ENCODE measurements around the gene ARHGAP5.

Gene ARHGAP5

GRCh38 chr14:32064931-32065330 is 12.2 kb upstream of the ARHGAP5 start:
- TF ChIP-seq CTCF (IDR thresholded peaks at IDR 0.05; ENCODE audit: low read depth, low read length), result no peak
- DNase-seq (ENCODE audit: low read depth in 2 of 2), result no peak
- H3K4me3 ChIP-seq (replicated peaks in 1 of 2; ENCODE audit: low read depth in 2 of 2, low read length in 2 of 2), result no peak overlapping the region

- TF ChIP-seq CTCF (IDR thresholded peaks at IDR 0.05; ENCODE audit: low read depth, low read length), result no peak
- DNase-seq (ENCODE audit: low read depth in 2 of 2), result no peak
- no peak overlapping the region for H3K4me3 ChIP-seq (replicated peaks in 1 of 2; ENCODE audit: low read depth in 2 of 2, low read length in 2 of 2)
These were observed 8.4 kb upstream of the ARHGAP5 start for GRCh38 chr14:32068708-32069107.

- no peak for DNase-seq (ENCODE audit: low read depth in 2 of 2)
- TF ChIP-seq CTCF (IDR thresholded peaks at IDR 0.05; ENCODE audit: low read depth, low read length), result no peak
- no peak overlapping the region for H3K4me3 ChIP-seq (replicated peaks in 1 of 2; ENCODE audit: low read depth in 2 of 2, low read length in 2 of 2)
These were observed 6.8 kb upstream of the ARHGAP5 start for GRCh38 chr14:32070282-32070681.

GRCh38 chr14:32072676-32073075 is 4.4 kb upstream of the ARHGAP5 start:
- no peak for DNase-seq (ENCODE audit: low read depth in 2 of 2)
- TF ChIP-seq CTCF (IDR thresholded peaks at IDR 0.05; ENCODE audit: low read depth, low read length), result no peak
- H3K4me3 ChIP-seq (replicated peaks in 1 of 2; ENCODE audit: low read depth in 2 of 2, low read length in 2 of 2), result no peak overlapping the region

GRCh38 chr14:32073537-32074189 is 3.4 kb upstream of the ARHGAP5 start:
- no peak overlapping the region for H3K4me3 ChIP-seq (replicated peaks in 1 of 2; ENCODE audit: low read depth in 2 of 2, low read length in 2 of 2)
- peak; percentile 72 for TF ChIP-seq CTCF (IDR thresholded peaks at IDR 0.05; ENCODE audit: low read depth, low read length)
- peak; percentile 90 to 91 for DNase-seq (ENCODE audit: low read depth in 2 of 2)

- no peak for DNase-seq (ENCODE audit: low read depth in 2 of 2)
- TF ChIP-seq CTCF (IDR thresholded peaks at IDR 0.05; ENCODE audit: low read depth, low read length), result no peak
- H3K4me3 ChIP-seq (replicated peaks in 1 of 2; ENCODE audit: low read depth in 2 of 2, low read length in 2 of 2), result peak overlapping the region in 1 of 2 donors; percentile 88
These were observed 2.1 kb upstream of the ARHGAP5 start for GRCh38 chr14:32074887-32075572.
